Body of pancreas (tissue), 4 donors: ENCODE data around the gene CREBZF.

Experiments
- POLR2A ChIP-seq, 3 donors: fragments of 450-650 bp; IDR thresholded peaks; one replicate each; pipeline ENCODE4 v1.6.1; 2016; ENCODE audit warnings: antibody characterized with exemption in 3 of 3, mild to moderate bottlenecking in 2 of 3
- TF ChIP-seq, protein P1 (sequence below), 7 experiments: fragments of 450-650 bp in 4 of 7; fragments of 200-600 bp in 3 of 7; sonication (generic) in 3 of 7; IDR thresholded peaks; one replicate each; pipeline ENCODE4 v1.5.1; 2016 to 2019; ENCODE audit warnings: antibody characterized with exemption in 7 of 7

DNA sequence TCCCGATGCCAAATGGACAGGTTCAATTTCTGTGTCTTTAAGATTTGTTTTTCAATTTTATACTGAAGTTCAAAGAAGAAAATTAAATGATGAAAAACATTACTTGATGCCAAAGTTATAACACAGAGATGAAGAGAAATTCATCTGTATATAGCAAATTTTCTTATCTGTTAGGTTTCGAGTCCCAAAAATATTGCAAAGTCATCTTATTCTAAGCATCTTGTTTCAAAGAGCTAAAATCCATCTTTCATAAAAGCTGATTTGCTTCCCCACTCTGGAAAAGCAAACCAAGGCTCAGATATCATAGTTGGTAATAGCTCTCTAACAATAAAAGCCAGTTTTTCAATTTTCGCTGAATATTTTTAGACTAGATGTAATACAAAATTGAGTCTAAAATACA lies 40.0 kb upstream of the CREBZF start:
- TF ChIP-seq, protein P1, sequence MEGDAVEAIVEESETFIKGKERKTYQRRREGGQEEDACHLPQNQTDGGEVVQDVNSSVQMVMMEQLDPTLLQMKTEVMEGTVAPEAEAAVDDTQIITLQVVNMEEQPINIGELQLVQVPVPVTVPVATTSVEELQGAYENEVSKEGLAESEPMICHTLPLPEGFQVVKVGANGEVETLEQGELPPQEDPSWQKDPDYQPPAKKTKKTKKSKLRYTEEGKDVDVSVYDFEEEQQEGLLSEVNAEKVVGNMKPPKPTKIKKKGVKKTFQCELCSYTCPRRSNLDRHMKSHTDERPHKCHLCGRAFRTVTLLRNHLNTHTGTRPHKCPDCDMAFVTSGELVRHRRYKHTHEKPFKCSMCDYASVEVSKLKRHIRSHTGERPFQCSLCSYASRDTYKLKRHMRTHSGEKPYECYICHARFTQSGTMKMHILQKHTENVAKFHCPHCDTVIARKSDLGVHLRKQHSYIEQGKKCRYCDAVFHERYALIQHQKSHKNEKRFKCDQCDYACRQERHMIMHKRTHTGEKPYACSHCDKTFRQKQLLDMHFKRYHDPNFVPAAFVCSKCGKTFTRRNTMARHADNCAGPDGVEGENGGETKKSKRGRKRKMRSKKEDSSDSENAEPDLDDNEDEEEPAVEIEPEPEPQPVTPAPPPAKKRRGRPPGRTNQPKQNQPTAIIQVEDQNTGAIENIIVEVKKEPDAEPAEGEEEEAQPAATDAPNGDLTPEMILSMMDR (IDR thresholded peaks at IDR 0.05): no peak
- TF ChIP-seq POLR2A (IDR thresholded peaks at IDR 0.05): no peak
